Memory B cell (primary cell): ENCODE results near the gene PEAK3.

Experiments
- ATAC-seq: fragments of 150-1000 bp; cut with Tn5 transposase; 2 replicates; pipeline ENCODE4 v1.10.0; 2021; ENCODE audit warnings: low read depth, mild to moderate bottlenecking, moderate library complexity
- DNase-seq, 2 donors: peaks; one replicate each; pipeline ENCODE4 v3.0.0; 2022; ENCODE audit warnings: low spot score in 2 of 2
- H3K27ac Mint-ChIP-seq: one replicate; pipeline ENCODE4 v1.8.0; 2022; ENCODE audit warnings: mild to moderate bottlenecking, moderate library complexity, mixed read lengths
- H3K27me3 Mint-ChIP-seq: one replicate; pipeline ENCODE4 v1.8.0; 2022; ENCODE audit warnings: mixed read lengths
- H3K36me3 Mint-ChIP-seq: one replicate; pipeline ENCODE4 v1.8.0; 2022; ENCODE audit warnings: mild to moderate bottlenecking, mixed read lengths
- H3K4me1 Mint-ChIP-seq: one replicate; pipeline ENCODE4 v1.8.0; 2022; ENCODE audit warnings: mixed read lengths
- H3K4me3 Mint-ChIP-seq: one replicate; pipeline ENCODE4 v1.8.0; 2022; ENCODE audit warnings: mild to moderate bottlenecking, moderate library complexity, mixed read lengths
- H3K9me3 Mint-ChIP-seq: one replicate; pipeline ENCODE4 v1.8.0; 2022; ENCODE audit warnings: mixed read lengths

The PEAK3 gene

GRCh38 chr19:2259336-2259735, 22.6 kb downstream of the PEAK3 start:
- H3K4me1 Mint-ChIP-seq = peaks cover 27% of the 10 kb centered on the region
- H3K9me3 Mint-ChIP-seq = peaks cover 2% of the 10 kb centered on the region
- peak overlapping the region; percentile 97 for H3K27ac Mint-ChIP-seq
- no peak for DNase-seq
- no peaks in the 10 kb centered on the region for H3K27me3 Mint-ChIP-seq
- no peak for ATAC-seq
- peak overlapping the region; percentile 44 for H3K4me3 Mint-ChIP-seq
- H3K36me3 Mint-ChIP-seq = no peaks in the 10 kb centered on the region

- ATAC-seq (peak; percentile 43), DNase-seq (peak; percentile 45 to 54)
- peak within 1 kb of the TSS; percentile 54 for H3K4me3 Mint-ChIP-seq
- peaks cover 33% of the 10 kb centered on the region for H3K4me1 Mint-ChIP-seq
- no peaks in the 10 kb centered on the region for H3K36me3 Mint-ChIP-seq
- H3K27me3 Mint-ChIP-seq = no peaks in the 10 kb centered on the region
- H3K27ac Mint-ChIP-seq = peak within 1 kb of the TSS; percentile 95
- peaks cover 2% of the 10 kb centered on the region for H3K9me3 Mint-ChIP-seq
Measured at GRCh38 chr19:2255982-2256685, 25.8 kb downstream of the PEAK3 start, which contains the start of gene JSRP1. Gene JSRP1 (minus strand): TSS chr19:2256417. CDS start chr19:2255314, 1,103 bp downstream.

GRCh38 chr19:2255112-2255845, 26.7 kb downstream of the PEAK3 start:
- no peak for DNase-seq
- Mint-ChIP-seq H3K27ac (peak overlapping the region; percentile 84), H3K4me3 (no peak overlapping the region), H3K36me3 (no peaks in the 10 kb centered on the region), H3K9me3 (peaks cover 1% of the 10 kb centered on the region), H3K27me3 (no peaks in the 10 kb centered on the region), H3K4me1 (peaks cover 31% of the 10 kb centered on the region)
- no peak for ATAC-seq

GRCh38 chr19:2254064-2254872, 27.7 kb downstream of the PEAK3 start:
- Mint-ChIP-seq H3K4me1 (peaks cover 28% of the 10 kb centered on the region), H3K4me3 (peak overlapping the region; percentile 78), H3K27ac (no peak overlapping the region), H3K36me3 (no peaks in the 10 kb centered on the region), H3K27me3 (no peaks in the 10 kb centered on the region), H3K9me3 (no peaks in the 10 kb centered on the region)
- ATAC-seq (no peak), DNase-seq (no peak)

- DNase-seq (peak in 1 of 2 donors; percentile 66), ATAC-seq (peak; percentile 26)
- peaks cover 3% of the 10 kb centered on the region for H3K36me3 Mint-ChIP-seq
- H3K27me3 Mint-ChIP-seq = no peaks in the 10 kb centered on the region
- no peak overlapping the region for H3K27ac Mint-ChIP-seq
- no peaks in the 10 kb centered on the region for H3K9me3 Mint-ChIP-seq
- peak overlapping the region; percentile 78 for H3K4me3 Mint-ChIP-seq
- H3K4me1 Mint-ChIP-seq = peaks cover 22% of the 10 kb centered on the region
Measured at GRCh38 chr19:2253106-2254063, 28.6 kb downstream of the PEAK3 start.

GRCh38 chr19:2252797-2253105, 29.2 kb downstream of the PEAK3 start:
- Mint-ChIP-seq H3K4me3 (peak overlapping the region; percentile 78), H3K4me1 (peaks cover 16% of the 10 kb centered on the region), H3K27me3 (no peaks in the 10 kb centered on the region), H3K36me3 (peaks cover 4% of the 10 kb centered on the region), H3K27ac (no peak overlapping the region), H3K9me3 (no peaks in the 10 kb centered on the region)
- DNase-seq = no peak
- no peak for ATAC-seq

- Mint-ChIP-seq H3K4me1 (peaks cover 16% of the 10 kb centered on the region), H3K4me3 (peak overlapping the region; percentile 78), H3K27me3 (no peaks in the 10 kb centered on the region)
Measured at GRCh38 chr19:2252055-2252796, 29.7 kb downstream of the PEAK3 start.

GRCh38 chr19:2251106-2252054, 30.6 kb downstream of the PEAK3 start:
- DNase-seq (no peak), ATAC-seq (peak; percentile 8)
- Mint-ChIP-seq H3K4me3 (peak overlapping the region; percentile 61), H3K36me3 (peaks cover 4% of the 10 kb centered on the region), H3K4me1 (peaks cover 16% of the 10 kb centered on the region), H3K27me3 (no peaks in the 10 kb centered on the region), H3K27ac (peak overlapping the region; percentile 62), H3K9me3 (no peaks in the 10 kb centered on the region)

More at GRCh38 chr19:2252055-2252796, 29.7 kb downstream of the PEAK3 start:
- no peak for ATAC-seq
- H3K27ac Mint-ChIP-seq = peak overlapping the region; percentile 62
- peaks cover 4% of the 10 kb centered on the region for H3K36me3 Mint-ChIP-seq
- H3K9me3 Mint-ChIP-seq = no peaks in the 10 kb centered on the region
- no peak for DNase-seq

- H3K27me3 Mint-ChIP-seq = no peaks in the 10 kb centered on the region
- H3K9me3 Mint-ChIP-seq = no peaks in the 10 kb centered on the region
- DNase-seq = no peak
- H3K4me3 Mint-ChIP-seq = no peak overlapping the region
- no peak for ATAC-seq
- H3K27ac Mint-ChIP-seq = no peak overlapping the region
- H3K4me1 Mint-ChIP-seq = peaks cover 11% of the 10 kb centered on the region
- H3K36me3 Mint-ChIP-seq = peaks cover 8% of the 10 kb centered on the region
Measured at GRCh38 chr19:2250766-2251105, 31.2 kb downstream of the PEAK3 start.

- peaks cover 8% of the 10 kb centered on the region for H3K4me1 Mint-ChIP-seq
- H3K27me3 Mint-ChIP-seq = no peaks in the 10 kb centered on the region
- H3K4me3 Mint-ChIP-seq = no peak overlapping the region
- ATAC-seq (no peak), DNase-seq (no peak)
- H3K9me3 Mint-ChIP-seq = no peaks in the 10 kb centered on the region
- H3K36me3 Mint-ChIP-seq = peaks cover 9% of the 10 kb centered on the region
- no peak overlapping the region for H3K27ac Mint-ChIP-seq
Measured at GRCh38 chr19:2249880-2250765, 31.9 kb downstream of the PEAK3 start.

GRCh38 chr19:2249010-2249866, 32.7 kb downstream of the PEAK3 start, which contains the start of gene AMH:
Gene AMH (plus strand): TSS chr19:2249323. CDS start chr19:2249333, 10 bp downstream.
- no peak within 1 kb of the TSS for H3K4me3 Mint-ChIP-seq
- no peaks in the 10 kb centered on the region for H3K27me3 Mint-ChIP-seq
- ATAC-seq (no peak), DNase-seq (no peak)
- no peaks in the 10 kb centered on the region for H3K9me3 Mint-ChIP-seq
- H3K36me3 Mint-ChIP-seq = peaks cover 15% of the 10 kb centered on the region
- peaks cover 7% of the 10 kb centered on the region for H3K4me1 Mint-ChIP-seq
- no peak within 1 kb of the TSS for H3K27ac Mint-ChIP-seq
